ENCODE measurements around the gene ASPN. TPM values are rescaled to one million over a fixed set of nuclear protein-coding genes. Genes with fewer than 3 reads are reported as not detected.

The ASPN gene
- total RNA-seq, 2 donors from 2014 or later: not detected

DNA sequence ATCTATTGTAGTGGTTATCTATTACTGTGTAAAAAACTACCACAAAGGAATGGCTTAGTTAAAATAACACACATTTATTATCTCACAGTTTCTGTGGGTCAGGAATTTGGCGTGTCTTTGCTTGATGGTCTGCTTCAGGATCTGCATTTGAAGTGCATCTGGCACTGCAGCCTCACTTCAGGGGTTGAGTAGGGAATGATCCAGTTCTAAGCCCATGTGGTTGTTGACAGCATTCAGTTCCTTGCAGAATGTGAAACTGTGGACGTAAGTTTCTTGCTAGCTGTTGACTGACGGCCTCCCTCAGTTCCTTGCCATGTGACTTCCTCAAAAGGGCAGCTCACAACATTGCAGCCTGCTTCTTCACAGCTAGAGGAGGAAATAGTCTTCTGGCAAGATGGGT, 75.8 kb downstream of the ASPN start:
- peak overlapping the region; percentile 17 to 74 for H3K27ac Mint-ChIP-seq
- H3K9me3 Mint-ChIP-seq: no peaks in the 10 kb centered on the region
- no peaks in the 10 kb centered on the region for H3K36me3 Mint-ChIP-seq
- peak in 1 of 2 donors; percentile 3 for DNase-seq (ENCODE audit: low spot score in 2 of 2)
- ATAC-seq: peak; percentile 71 to 80

Other genes starting within 250 kb of the ASPN start
- 100 to 1,000 TPM; 199 to 222 TPM for gene IARS1, start 188.8 kb downstream of the ASPN start, total RNA-seq
- gene NOL8, start 157.2 kb downstream of the ASPN start, total RNA-seq: 10 to 100 TPM; 64.2 to 66.9 TPM
- 10 to 100 TPM; 22.3 to 26.4 TPM for gene CENPP, start 156.6 kb downstream of the ASPN start, total RNA-seq
- not detected for gene OGN, start 77.9 kb downstream of the ASPN start, total RNA-seq
- gene OMD, start 58.0 kb downstream of the ASPN start, total RNA-seq: not detected
- gene ECM2, start 53.5 kb upstream of the ASPN start, total RNA-seq: not detected
- gene IPPK, start 187.6 kb upstream of the ASPN start, total RNA-seq: 10 to 100 TPM; 14.0 to 14.1 TPM

Data from activated naive CD4-positive, alpha-beta T cell treated with anti-CD3 and anti-CD28 coated beads, Interleukin-2, amount 50 U/mL, for 72 hours (primary cell).